Activated naive CD4-positive, alpha-beta T cell treated with anti-CD3 and anti-CD28 coated beads, Interleukin-2, amount 10 ng/mL, durations not matched to agents 7 days and 5 days (primary cell): ENCODE results near the gene LPCAT2.
A peak's percentile ranks its signal among the peaks of the same experiment; 100 is the strongest.

Experiments used
- CTCF ChIA-PET: fragments of 350-600 bp; sonication (Branson Sonifier 250); formaldehyde crosslinking; loops from one replicate; lab custom pipeline; 2021; ENCODE audit warnings: antibody characterized with exemption; lab: Charles Lee
- DNase-seq: peaks from one replicate; pipeline ENCODE4 v3.0.0-alpha.2; 2020
- H3K27ac Mint-ChIP-seq: one replicate; pipeline ENCODE4 v1.8.0; 2021; ENCODE audit warnings: mild to moderate bottlenecking, moderate library complexity, mixed read lengths
- H3K27me3 Mint-ChIP-seq: one replicate; pipeline ENCODE4 v1.8.0; 2021; ENCODE audit warnings: mild to moderate bottlenecking, mixed read lengths
- H3K36me3 Mint-ChIP-seq: one replicate; pipeline ENCODE4 v1.8.0; 2021; ENCODE audit warnings: mixed read lengths
- H3K4me1 Mint-ChIP-seq: one replicate; pipeline ENCODE4 v1.8.0; 2021; ENCODE audit warnings: mixed read lengths
- H3K4me3 Mint-ChIP-seq: one replicate; pipeline ENCODE4 v1.8.0; 2021; ENCODE audit warnings: mild to moderate bottlenecking, moderate library complexity, mixed read lengths
- H3K9me3 Mint-ChIP-seq: one replicate; pipeline ENCODE4 v1.8.0; 2021; ENCODE audit warnings: mixed read lengths

Gene LPCAT2

GRCh38 chr16:55503726-55504550 is 4.9 kb upstream of the LPCAT2 start:
- H3K27me3 Mint-ChIP-seq, result peaks cover 17% of the 10 kb centered on the region

GRCh38 chr16:55505333-55506015 is 3.4 kb upstream of the LPCAT2 start:
- Mint-ChIP-seq H3K27me3 (peaks cover 29% of the 10 kb centered on the region), H3K36me3 (no peaks in the 10 kb centered on the region), H3K4me1 (peaks cover 13% of the 10 kb centered on the region), H3K27ac (no peak overlapping the region), H3K9me3 (no peaks in the 10 kb centered on the region), H3K4me3 (no peak overlapping the region)
- no peak for DNase-seq
- CTCF ChIA-PET, result interaction anchor here (1.4 kb wide), 1 partner anchor 41 kb away, joined by 4 read pairs; no protein-coding TSS in a partner anchor

More at GRCh38 chr16:55503726-55504550, 4.9 kb upstream of the LPCAT2 start:
- Mint-ChIP-seq H3K36me3 (no peaks in the 10 kb centered on the region), H3K27ac (no peak overlapping the region), H3K4me1 (peaks cover 18% of the 10 kb centered on the region), H3K4me3 (no peak overlapping the region), H3K9me3 (no peaks in the 10 kb centered on the region)
- DNase-seq, result no peak
- CTCF ChIA-PET, result interaction anchor here (0.5 to 1.4 kb wide), 3 partner anchors 39 to 896 kb away, joined by 3 to 4 read pairs (median 4); no protein-coding TSS in a partner anchor

DNA sequence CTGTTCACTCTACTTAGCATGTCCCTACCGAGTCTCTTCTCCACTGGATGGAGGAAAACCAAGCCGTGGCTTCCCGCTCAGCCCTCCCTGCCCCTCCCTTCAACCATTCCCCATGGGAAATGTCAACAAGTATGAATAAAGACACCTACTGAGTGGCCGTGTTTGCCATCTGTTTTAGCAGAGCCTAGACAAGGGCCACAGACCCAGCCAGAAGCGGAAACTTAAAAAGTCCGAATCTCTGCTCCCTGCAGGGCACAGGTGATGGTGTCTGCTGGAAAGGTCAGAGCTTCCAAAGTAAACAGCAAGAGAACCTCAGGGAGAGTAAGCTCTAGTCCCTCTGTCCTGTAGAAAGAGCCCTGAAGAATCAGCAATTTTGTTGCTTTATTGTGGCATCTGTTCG is 2.8 kb upstream of the LPCAT2 start:
- Mint-ChIP-seq H3K36me3 (no peaks in the 10 kb centered on the region), H3K27me3 (peaks cover 30% of the 10 kb centered on the region), H3K4me3 (no peak overlapping the region), H3K27ac (no peak overlapping the region), H3K9me3 (no peaks in the 10 kb centered on the region), H3K4me1 (peaks cover 11% of the 10 kb centered on the region)
- CTCF ChIA-PET, result interaction anchor here (1.6 kb wide), 1 partner anchor 41 kb away, joined by 3 read pairs; no protein-coding TSS in a partner anchor
- no peak for DNase-seq

DNA sequence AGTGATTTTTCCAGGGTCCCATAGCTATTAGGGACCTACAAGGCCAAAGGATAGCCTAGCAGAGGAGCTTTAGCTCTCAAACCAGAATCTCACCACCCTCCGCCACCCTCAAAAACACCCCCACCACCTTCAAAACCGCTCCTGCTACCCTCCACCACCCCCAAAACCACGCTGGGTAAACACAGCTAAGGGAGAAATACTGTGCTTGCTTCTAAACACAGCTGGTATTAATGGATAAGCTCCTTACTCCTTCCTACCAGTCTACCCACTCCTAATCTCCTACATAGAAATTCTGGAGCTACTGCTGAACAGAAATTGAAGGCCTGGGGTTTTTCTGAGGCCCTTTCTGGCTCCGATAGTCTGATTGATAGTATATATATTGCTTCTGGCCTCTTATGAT is 2.2 kb upstream of the LPCAT2 start:
- Mint-ChIP-seq H3K4me1 (peaks cover 11% of the 10 kb centered on the region), H3K27ac (no peak overlapping the region)
- CTCF ChIA-PET, result interaction anchor here (1.6 kb wide), 1 partner anchor 42 kb away, joined by 3 read pairs; no protein-coding TSS in a partner anchor

DNA sequence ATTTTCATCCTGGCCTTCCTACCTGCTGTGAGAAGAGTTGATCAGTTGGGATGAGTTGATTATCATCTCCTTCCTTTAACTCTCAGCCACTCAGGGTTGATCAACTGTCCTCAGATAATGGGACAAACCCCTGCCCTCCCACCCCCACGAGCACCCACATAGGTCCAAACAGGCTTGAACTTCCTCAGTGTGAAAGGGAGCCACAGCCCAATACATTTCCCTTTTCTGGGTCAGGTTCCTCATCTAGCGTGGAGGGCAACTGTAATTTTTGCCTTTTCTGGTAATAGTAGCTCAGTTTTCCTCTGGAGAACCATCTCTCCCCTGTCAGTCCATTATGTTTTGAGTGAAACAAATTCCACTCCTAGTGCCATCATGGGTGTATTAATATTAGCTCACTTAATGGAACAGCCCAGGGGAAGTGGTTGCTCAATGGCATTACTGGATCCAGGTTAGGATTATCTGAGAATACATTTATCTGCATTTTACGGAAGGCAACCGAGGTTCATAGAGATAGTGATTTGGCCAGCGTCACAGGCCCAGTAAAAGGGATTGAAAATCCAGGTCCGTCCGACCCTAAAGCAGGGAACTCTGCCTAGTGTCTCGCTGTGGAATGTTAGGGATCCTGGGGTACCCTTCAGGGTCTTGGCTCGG is 476 bp upstream of the LPCAT2 start:
- CTCF ChIA-PET, result no interaction called here
- Mint-ChIP-seq H3K36me3 (no peaks in the 10 kb centered on the region), H3K27me3 (peaks cover 30% of the 10 kb centered on the region), H3K27ac (no peak overlapping the region), H3K4me3 (peak overlapping the region; percentile 65), H3K9me3 (no peaks in the 10 kb centered on the region), H3K4me1 (peaks cover 11% of the 10 kb centered on the region)
- DNase-seq, result no peak

More for the DNA sequence above, 2.2 kb upstream of the LPCAT2 start:
- no peaks in the 10 kb centered on the region for H3K36me3 Mint-ChIP-seq
- H3K9me3 Mint-ChIP-seq, result no peaks in the 10 kb centered on the region
- H3K27me3 Mint-ChIP-seq, result peaks cover 30% of the 10 kb centered on the region
- H3K4me3 Mint-ChIP-seq, result no peak overlapping the region
- DNase-seq, result no peak

GRCh38 chr16:55510185-55510805 is 1.4 kb downstream of the LPCAT2 start:
- CTCF ChIA-PET, result interaction anchor here (0.9 kb wide), 1 partner anchor 26 kb away, joined by 3 read pairs; no protein-coding TSS in a partner anchor
- no peaks in the 10 kb centered on the region for H3K36me3 Mint-ChIP-seq
- H3K27ac Mint-ChIP-seq, result no peak overlapping the region
- no peaks in the 10 kb centered on the region for H3K9me3 Mint-ChIP-seq
- peaks cover 11% of the 10 kb centered on the region for H3K4me1 Mint-ChIP-seq
- peaks cover 30% of the 10 kb centered on the region for H3K27me3 Mint-ChIP-seq
- no peak for DNase-seq
- H3K4me3 Mint-ChIP-seq, result no peak overlapping the region

GRCh38 chr16:55512941-55513340 is 4.1 kb downstream of the LPCAT2 start:
- H3K36me3 Mint-ChIP-seq, result no peaks in the 10 kb centered on the region
- DNase-seq, result no peak
- peaks cover 11% of the 10 kb centered on the region for H3K4me1 Mint-ChIP-seq
- H3K9me3 Mint-ChIP-seq, result no peaks in the 10 kb centered on the region
- no peak overlapping the region for H3K4me3 Mint-ChIP-seq
- peaks cover 23% of the 10 kb centered on the region for H3K27me3 Mint-ChIP-seq
- H3K27ac Mint-ChIP-seq, result no peak overlapping the region
- CTCF ChIA-PET, result interaction anchor here (1.7 kb wide), 1 partner anchor 11 kb away, joined by 3 read pairs; no protein-coding TSS in a partner anchor

DNA sequence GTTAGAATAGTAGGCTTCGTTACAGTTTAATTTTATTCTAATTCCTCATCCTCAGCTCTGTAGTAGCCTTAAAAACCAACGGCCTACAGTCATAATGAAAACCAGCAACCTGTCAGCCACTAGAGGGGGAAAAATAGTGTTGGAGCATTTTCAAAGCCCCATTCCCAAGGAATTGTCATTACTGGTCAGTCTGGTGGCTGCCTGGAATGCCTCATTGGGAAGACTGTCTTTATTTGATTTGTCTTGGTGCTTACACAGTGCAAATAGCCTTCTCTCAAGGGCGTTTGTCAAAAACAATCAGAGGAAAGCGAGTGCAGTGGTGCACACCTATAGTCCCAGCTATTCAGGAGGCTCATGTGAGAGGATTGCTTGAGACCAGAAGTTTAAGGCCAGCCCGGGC is 4.7 kb downstream of the LPCAT2 start:
- H3K27me3 Mint-ChIP-seq, result peaks cover 20% of the 10 kb centered on the region
- CTCF ChIA-PET, result interaction anchor here (1.7 to 2.1 kb wide), 2 partner anchors 11 to 49 kb away, joined by 3 to 8 read pairs; no protein-coding TSS in a partner anchor
- no peaks in the 10 kb centered on the region for H3K9me3 Mint-ChIP-seq
- no peaks in the 10 kb centered on the region for H3K36me3 Mint-ChIP-seq
- no peak for DNase-seq
- no peak overlapping the region for H3K4me3 Mint-ChIP-seq
- H3K4me1 Mint-ChIP-seq, result peaks cover 11% of the 10 kb centered on the region
- H3K27ac Mint-ChIP-seq, result no peak overlapping the region

DNA sequence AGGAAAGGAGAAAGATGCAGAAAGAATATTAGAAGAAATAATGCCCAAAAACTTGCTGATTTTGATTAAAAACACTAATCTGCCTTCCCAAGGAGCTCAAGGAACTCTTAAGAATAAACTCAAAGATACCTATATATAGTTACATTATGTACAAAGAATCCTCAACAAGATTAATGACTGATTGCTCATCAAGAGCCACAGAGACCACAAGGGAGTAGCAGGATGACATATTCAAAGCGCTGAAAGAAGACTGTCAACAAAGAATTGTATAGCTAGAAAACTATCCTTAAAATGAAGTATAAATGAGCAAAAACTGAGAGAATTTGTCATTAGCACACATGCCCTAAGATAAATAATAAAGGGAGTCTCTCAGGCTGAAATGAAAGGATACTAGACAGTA is 6.2 kb downstream of the LPCAT2 start:
- Mint-ChIP-seq H3K4me1 (no peaks in the 10 kb centered on the region), H3K36me3 (no peaks in the 10 kb centered on the region), H3K27me3 (peaks cover 5% of the 10 kb centered on the region), H3K9me3 (no peaks in the 10 kb centered on the region), H3K27ac (no peak overlapping the region), H3K4me3 (no peak overlapping the region)
- CTCF ChIA-PET, result interaction anchor here (0.8 to 2.1 kb wide), 2 partner anchors 13 to 50 kb away, joined by 3 to 8 read pairs; no protein-coding TSS in a partner anchor
- DNase-seq, result no peak

DNA sequence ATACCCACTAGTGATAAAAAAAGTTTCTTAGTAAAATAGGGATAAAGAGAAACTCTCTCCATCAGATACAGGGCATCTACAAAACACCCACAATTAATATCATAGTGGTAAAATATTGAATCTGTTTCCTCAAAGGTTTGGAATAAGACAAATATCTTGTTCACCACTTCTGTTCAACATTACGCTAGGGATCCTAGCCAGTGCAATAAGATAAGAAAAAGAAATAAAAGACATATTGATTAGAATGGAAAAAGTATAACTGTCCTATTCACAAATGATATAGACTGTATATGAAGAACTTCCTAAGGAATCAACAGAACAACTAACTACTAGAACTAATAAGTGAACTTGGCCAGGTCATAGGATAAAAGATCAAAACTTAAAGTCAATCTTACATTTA is 12.9 kb downstream of the LPCAT2 start:
- Mint-ChIP-seq H3K4me3 (no peak overlapping the region), H3K9me3 (peaks cover 6% of the 10 kb centered on the region), H3K27me3 (no peaks in the 10 kb centered on the region), H3K4me1 (no peaks in the 10 kb centered on the region), H3K36me3 (no peaks in the 10 kb centered on the region), H3K27ac (no peak overlapping the region)
- CTCF ChIA-PET, result no interaction called here
- no peak for DNase-seq

GRCh38 chr16:55526441-55526840 is 17.6 kb downstream of the LPCAT2 start:
- no peak overlapping the region for H3K27ac Mint-ChIP-seq

DNA sequence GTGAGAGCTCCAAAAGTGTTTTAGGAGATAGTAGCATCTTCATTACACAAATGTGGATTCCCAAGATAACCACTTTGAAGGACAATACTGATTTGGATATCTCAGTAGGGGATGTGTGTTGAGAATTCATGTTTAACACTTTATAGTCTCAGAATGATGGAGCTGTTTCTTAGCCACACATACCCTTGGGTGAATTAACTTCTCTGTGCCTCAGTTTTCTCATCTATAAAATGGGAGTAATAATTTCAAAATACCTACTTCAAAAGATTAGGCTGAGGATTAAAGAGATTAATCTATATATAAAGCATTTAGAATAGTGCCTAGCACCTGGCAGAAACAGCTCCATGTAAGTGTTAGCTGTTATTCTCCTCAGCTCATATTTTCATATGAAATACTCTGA is 19.0 kb downstream of the LPCAT2 start:
- H3K4me1 Mint-ChIP-seq, result no peaks in the 10 kb centered on the region
- no peak for DNase-seq
- CTCF ChIA-PET, result interaction anchor here (0.8 to 0.9 kb wide), 2 partner anchors 13 to 63 kb away, joined by 3 to 6 read pairs; no protein-coding TSS in a partner anchor

More at GRCh38 chr16:55526441-55526840, 17.6 kb downstream of the LPCAT2 start:
- H3K9me3 Mint-ChIP-seq, result peaks cover 6% of the 10 kb centered on the region
- H3K36me3 Mint-ChIP-seq, result no peaks in the 10 kb centered on the region
- no peak overlapping the region for H3K4me3 Mint-ChIP-seq
- CTCF ChIA-PET, result interaction anchor here (1.8 kb wide), 1 partner anchor 61 kb away, joined by 7 read pairs; no protein-coding TSS in a partner anchor
- DNase-seq, result no peak
- H3K4me1 Mint-ChIP-seq, result no peaks in the 10 kb centered on the region
- H3K27me3 Mint-ChIP-seq, result no peaks in the 10 kb centered on the region

DNA sequence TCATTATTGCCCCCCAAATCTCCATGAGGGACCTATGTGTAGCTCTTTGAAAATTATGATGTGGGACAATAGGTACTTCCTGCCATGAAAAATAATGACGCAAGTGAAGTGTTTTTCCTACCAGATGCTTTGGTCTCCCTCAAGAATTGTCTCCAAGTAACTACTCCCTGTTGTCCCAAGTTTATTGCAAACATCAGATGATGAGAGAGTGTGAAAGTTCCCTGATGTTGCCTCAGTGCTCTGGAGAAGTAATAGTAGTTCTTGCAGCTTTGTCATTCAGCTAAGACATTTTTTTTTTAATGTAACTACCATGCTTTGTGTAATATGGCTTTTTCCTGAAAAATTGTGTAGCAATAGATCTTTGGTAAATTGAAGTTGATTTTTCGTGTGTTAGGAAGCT is 20.1 kb downstream of the LPCAT2 start:
- H3K4me1 Mint-ChIP-seq, result no peaks in the 10 kb centered on the region
- no peaks in the 10 kb centered on the region for H3K27me3 Mint-ChIP-seq
- H3K4me3 Mint-ChIP-seq, result no peak overlapping the region
- no peak overlapping the region for H3K27ac Mint-ChIP-seq
- H3K9me3 Mint-ChIP-seq, result no peaks in the 10 kb centered on the region
- no peak for DNase-seq
- CTCF ChIA-PET, result no interaction called here
- H3K36me3 Mint-ChIP-seq, result no peaks in the 10 kb centered on the region

More for the DNA sequence above, 19.0 kb downstream of the LPCAT2 start:
- Mint-ChIP-seq H3K27me3 (no peaks in the 10 kb centered on the region), H3K4me3 (no peak overlapping the region), H3K27ac (no peak overlapping the region), H3K9me3 (no peaks in the 10 kb centered on the region), H3K36me3 (no peaks in the 10 kb centered on the region)
